Measurements from ENCODE around the gene ATXN2.
"Not testable (repeated sequence)": the region's sequence is repeated elsewhere in the genome, so short reads cannot be mapped to it uniquely, and the experiment has no call there.

Gene ATXN2

GRCh38 chr12:111417290-111417689 is 181.8 kb downstream of the ATXN2 start:
- DNase-seq (ENCODE audit: low read depth in 2 of 2) = no peak

GRCh38 chr12:111414711-111415252 is 184.3 kb downstream of the ATXN2 start:
- no peak for DNase-seq (ENCODE audit: low read depth in 2 of 2)

- no peak for DNase-seq (ENCODE audit: low read depth in 2 of 2)
These were observed 185.6 kb downstream of the ATXN2 start for GRCh38 chr12:111413442-111414086.

- DNase-seq (ENCODE audit: low read depth in 2 of 2) = no peak
These were observed 186.2 kb downstream of the ATXN2 start for GRCh38 chr12:111412830-111413441.

GRCh38 chr12:111412007-111412829 is 186.9 kb downstream of the ATXN2 start:
- DNase-seq (ENCODE audit: low read depth in 2 of 2) = no peak

GRCh38 chr12:111411185-111411764 is 187.8 kb downstream of the ATXN2 start:
- no peak for DNase-seq (ENCODE audit: low read depth in 2 of 2)

- no peak for DNase-seq (ENCODE audit: low read depth in 2 of 2)
These were observed 188.5 kb downstream of the ATXN2 start for GRCh38 chr12:111410431-111411184.

- no peak for DNase-seq (ENCODE audit: low read depth in 2 of 2)
These were observed 189.2 kb downstream of the ATXN2 start for GRCh38 chr12:111409780-111410430.

GRCh38 chr12:111409403-111409779 is 189.7 kb downstream of the ATXN2 start:
- no peak for DNase-seq (ENCODE audit: low read depth in 2 of 2)

- no peak for DNase-seq (ENCODE audit: low read depth in 2 of 2)
These were observed 190.3 kb downstream of the ATXN2 start for GRCh38 chr12:111408686-111409402.

GRCh38 chr12:111408116-111408440 is 191.0 kb downstream of the ATXN2 start:
- DNase-seq (ENCODE audit: low read depth in 2 of 2) = no peak

GRCh38 chr12:111407377-111408115 is 191.6 kb downstream of the ATXN2 start:
- no peak for DNase-seq (ENCODE audit: low read depth in 2 of 2)

GRCh38 chr12:111406474-111407376 is 192.4 kb downstream of the ATXN2 start:
- DNase-seq (ENCODE audit: low read depth in 2 of 2) = peak in 1 of 2 experiments; percentile 55

- peak; percentile 49 to 64 for DNase-seq (ENCODE audit: low read depth in 2 of 2)
These were observed 193.1 kb downstream of the ATXN2 start, which contains the start of gene SH2B3 for GRCh38 chr12:111405859-111406473. Gene SH2B3 (plus strand): TSS chr12:111405923. CDS start chr12:111418146, 12,223 bp downstream.

- DNase-seq (ENCODE audit: low read depth in 2 of 2) = peak; percentile 98 to 99
These were observed 193.8 kb downstream of the ATXN2 start for GRCh38 chr12:111405149-111405858.

- peak; percentile 48 to 73 for DNase-seq (ENCODE audit: low read depth in 2 of 2)
These were observed 194.6 kb downstream of the ATXN2 start for GRCh38 chr12:111404362-111405148.

GRCh38 chr12:111402490-111402824 is 196.7 kb downstream of the ATXN2 start:
- not testable (repeated sequence) for DNase-seq (ENCODE audit: low read depth in 2 of 2)

Data from stimulated activated CD4-positive, alpha-beta T cell treated with anti-CD3 and anti-CD28 coated beads, Interleukin-12 subunit alpha, Interleukin-12 subunit beta, amount 100 ng/mL, for 24 hours (primary cell).